ENCODE measurements around the gene DIP2C.

The DIP2C gene

DNA sequence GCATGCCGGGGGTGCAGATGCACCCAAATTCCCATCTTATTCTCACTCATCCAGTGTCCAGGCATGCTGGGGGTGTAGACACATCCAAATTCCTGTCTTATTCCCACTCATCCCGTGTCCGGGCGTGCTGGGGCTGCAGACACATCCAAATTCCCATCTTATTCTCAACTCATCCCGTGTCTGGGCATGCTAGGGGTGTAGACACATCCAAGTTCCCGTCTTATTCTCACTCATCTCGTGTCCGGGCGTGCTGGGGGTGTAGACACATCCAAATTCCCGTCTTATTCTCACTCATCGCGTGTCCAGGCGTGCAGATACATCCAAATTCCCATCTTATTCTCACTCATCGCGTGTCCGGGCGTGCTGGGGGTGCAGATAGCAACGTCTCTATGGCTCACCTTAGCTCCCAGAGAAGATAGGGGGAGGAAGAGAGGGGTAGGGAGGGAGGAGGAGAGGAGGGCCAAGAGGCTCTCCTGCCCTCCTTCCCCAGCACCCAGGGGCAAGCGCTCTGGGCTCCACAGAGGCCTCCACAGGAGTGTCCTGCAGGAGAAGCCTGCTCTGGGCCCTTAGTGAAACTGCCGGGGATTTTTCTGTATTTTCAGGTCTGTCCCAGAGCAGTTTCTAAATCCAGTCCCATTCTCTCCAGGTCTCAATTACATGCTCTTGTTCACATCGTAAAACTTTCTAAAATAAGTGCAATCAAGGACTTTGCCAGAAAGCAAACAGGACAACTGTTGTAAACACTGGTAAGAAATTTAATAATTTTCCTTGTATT is 210.8 kb downstream of the DIP2C start:
- peaks cover 4% of the 10 kb centered on the region for H3K27me3 ChIP-seq (ENCODE audit: insufficient read depth, low read length, poor library complexity)
- no peak overlapping the region for H3K9ac ChIP-seq (ENCODE audit: low read depth, low read length)
- no peak overlapping the region for H3K4me2 ChIP-seq (ENCODE audit: insufficient read depth, low read length)
- ATAC-seq (ENCODE audit: insufficient read depth, low read depth) (no peak), DNase-seq (no peak)
- no peaks in the 10 kb centered on the region for H3K36me3 ChIP-seq (ENCODE audit: insufficient read depth, low read length)
- no peak overlapping the region for H2AFZ ChIP-seq (ENCODE audit: low read depth, low read length)
- no peaks in the 10 kb centered on the region for H3K9me3 ChIP-seq (ENCODE audit: insufficient read depth, low read length, severe bottlenecking)
- no peak overlapping the region for H3K4me3 ChIP-seq (ENCODE audit: low read depth in 1 of 2, low read length in 2 of 2)
- no peaks in the 10 kb centered on the region for H3K79me2 ChIP-seq (ENCODE audit: insufficient read depth, low read length)
- H3K4me1 ChIP-seq (ENCODE audit: insufficient read depth, low read length), result no peaks in the 10 kb centered on the region
- no peak overlapping the region for H3K27ac ChIP-seq (ENCODE audit: low read length)
- TF ChIP-seq, protein P1, sequence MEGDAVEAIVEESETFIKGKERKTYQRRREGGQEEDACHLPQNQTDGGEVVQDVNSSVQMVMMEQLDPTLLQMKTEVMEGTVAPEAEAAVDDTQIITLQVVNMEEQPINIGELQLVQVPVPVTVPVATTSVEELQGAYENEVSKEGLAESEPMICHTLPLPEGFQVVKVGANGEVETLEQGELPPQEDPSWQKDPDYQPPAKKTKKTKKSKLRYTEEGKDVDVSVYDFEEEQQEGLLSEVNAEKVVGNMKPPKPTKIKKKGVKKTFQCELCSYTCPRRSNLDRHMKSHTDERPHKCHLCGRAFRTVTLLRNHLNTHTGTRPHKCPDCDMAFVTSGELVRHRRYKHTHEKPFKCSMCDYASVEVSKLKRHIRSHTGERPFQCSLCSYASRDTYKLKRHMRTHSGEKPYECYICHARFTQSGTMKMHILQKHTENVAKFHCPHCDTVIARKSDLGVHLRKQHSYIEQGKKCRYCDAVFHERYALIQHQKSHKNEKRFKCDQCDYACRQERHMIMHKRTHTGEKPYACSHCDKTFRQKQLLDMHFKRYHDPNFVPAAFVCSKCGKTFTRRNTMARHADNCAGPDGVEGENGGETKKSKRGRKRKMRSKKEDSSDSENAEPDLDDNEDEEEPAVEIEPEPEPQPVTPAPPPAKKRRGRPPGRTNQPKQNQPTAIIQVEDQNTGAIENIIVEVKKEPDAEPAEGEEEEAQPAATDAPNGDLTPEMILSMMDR (IDR thresholded peaks at IDR 0.05; ENCODE audit: borderline replicate concordance, extremely low read depth, low read length, poor library complexity, severe bottlenecking), result no peak
- no peak for TF ChIP-seq EZH2 (IDR thresholded peaks at IDR 0.05; ENCODE audit: borderline replicate concordance, low read depth, low read length, severe bottlenecking)
- H4K20me1 ChIP-seq (ENCODE audit: insufficient read depth, low read length), result peaks cover 6% of the 10 kb centered on the region; the same call in 1 of the 2 replicates

DNA sequence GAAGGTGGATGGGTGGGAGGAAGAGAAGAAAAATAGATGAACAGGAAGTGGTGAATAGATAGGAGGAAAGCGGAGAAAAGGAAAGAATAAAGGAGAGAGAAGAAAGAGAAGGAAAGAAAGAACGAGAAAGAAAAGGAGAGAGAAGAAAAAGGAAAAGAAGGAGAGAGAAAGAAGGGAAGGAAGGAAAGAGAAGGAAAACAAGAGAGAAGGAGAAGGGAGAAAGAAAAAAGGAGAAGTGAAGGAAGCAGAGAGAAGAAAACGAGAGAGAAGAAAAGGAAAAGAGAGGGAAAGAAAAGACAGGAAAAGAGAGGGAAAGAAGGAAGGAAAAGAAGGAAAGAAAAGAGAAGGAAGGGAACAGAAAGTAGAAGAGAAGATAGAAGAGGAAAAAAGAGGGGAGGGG is 211.8 kb downstream of the DIP2C start:
- H4K20me1 ChIP-seq (ENCODE audit: insufficient read depth, low read length), result peaks cover 10% of the 10 kb centered on the region; the same call in 1 of the 2 replicates

DNA sequence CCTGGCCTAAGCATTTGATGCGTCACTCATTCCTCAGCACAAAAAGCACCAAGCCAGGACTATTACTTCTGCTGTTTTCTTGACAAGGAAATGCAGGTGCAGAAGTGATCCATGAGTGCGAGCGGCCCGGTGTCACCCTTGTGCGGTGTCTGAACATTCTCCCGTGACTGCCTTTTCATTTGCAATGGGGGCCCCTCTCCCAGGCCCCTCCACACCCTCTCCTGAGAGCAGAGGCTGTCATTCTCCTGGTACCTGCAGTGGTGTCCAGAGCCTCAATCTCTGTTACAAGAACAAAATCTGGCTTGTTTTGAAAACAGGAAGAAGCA is 213.1 kb downstream of the DIP2C start:
- no peak for ATAC-seq (ENCODE audit: insufficient read depth, low read depth)
- Histone ChIP-seq H3K4me2 (ENCODE audit: insufficient read depth, low read length) (no peak overlapping the region), H3K36me3 (ENCODE audit: insufficient read depth, low read length) (no peaks in the 10 kb centered on the region), H4K20me1 (ENCODE audit: insufficient read depth, low read length) (peaks cover 10% of the 10 kb centered on the region; the same call in 1 of the 2 replicates), H3K27me3 (ENCODE audit: insufficient read depth, low read length, poor library complexity) (peaks cover 10% of the 10 kb centered on the region), H3K4me1 (ENCODE audit: insufficient read depth, low read length) (no peaks in the 10 kb centered on the region), H3K27ac (ENCODE audit: low read length) (no peak overlapping the region), H3K9ac (ENCODE audit: low read depth, low read length) (no peak overlapping the region), H3K79me2 (ENCODE audit: insufficient read depth, low read length) (no peaks in the 10 kb centered on the region), H2AFZ (ENCODE audit: low read depth, low read length) (no peak overlapping the region), H3K4me3 (ENCODE audit: low read depth in 1 of 2, low read length in 2 of 2) (no peak overlapping the region), H3K9me3 (ENCODE audit: insufficient read depth, low read length, severe bottlenecking) (no peaks in the 10 kb centered on the region)
- TF ChIP-seq EZH2 (IDR thresholded peaks at IDR 0.05; ENCODE audit: borderline replicate concordance, low read depth, low read length, severe bottlenecking), result no peak
- TF ChIP-seq, protein P1 (IDR thresholded peaks at IDR 0.05; ENCODE audit: borderline replicate concordance, extremely low read depth, low read length, poor library complexity, severe bottlenecking), result no peak
- DNase-seq, result no peak

More for the DNA sequence above, 211.8 kb downstream of the DIP2C start:
- Histone ChIP-seq H3K79me2 (ENCODE audit: insufficient read depth, low read length) (no peaks in the 10 kb centered on the region), H2AFZ (ENCODE audit: low read depth, low read length) (no peak overlapping the region), H3K36me3 (ENCODE audit: insufficient read depth, low read length) (no peaks in the 10 kb centered on the region), H3K9me3 (ENCODE audit: insufficient read depth, low read length, severe bottlenecking) (no peaks in the 10 kb centered on the region), H3K4me2 (ENCODE audit: insufficient read depth, low read length) (no peak overlapping the region), H3K4me1 (ENCODE audit: insufficient read depth, low read length) (no peaks in the 10 kb centered on the region), H3K4me3 (ENCODE audit: low read depth in 1 of 2, low read length in 2 of 2) (no peak overlapping the region), H3K27ac (ENCODE audit: low read length) (no peak overlapping the region), H3K27me3 (ENCODE audit: insufficient read depth, low read length, poor library complexity) (peaks cover 10% of the 10 kb centered on the region), H3K9ac (ENCODE audit: low read depth, low read length) (no peak overlapping the region)
- no peak for TF ChIP-seq EZH2 (IDR thresholded peaks at IDR 0.05; ENCODE audit: borderline replicate concordance, low read depth, low read length, severe bottlenecking)
- TF ChIP-seq, protein P1 (IDR thresholded peaks at IDR 0.05; ENCODE audit: borderline replicate concordance, extremely low read depth, low read length, poor library complexity, severe bottlenecking), result no peak
- no peak for DNase-seq
- no peak for ATAC-seq (ENCODE audit: insufficient read depth, low read depth)

All from DND-41 (cell line).